GM18873 (cell line): ENCODE data around the gene C1orf52.

Experiments
- ATAC-seq: cut with Tn5 transposase; IDR thresholded peaks from one replicate; pipeline ENCODE4 v1.9.1; 2021; ENCODE audit warnings: mild to moderate bottlenecking, moderate library complexity, moderate number of reproducible peaks; ENCODE audit not compliant: unreplicated experiment, low FRiP score

Gene C1orf52

DNA sequence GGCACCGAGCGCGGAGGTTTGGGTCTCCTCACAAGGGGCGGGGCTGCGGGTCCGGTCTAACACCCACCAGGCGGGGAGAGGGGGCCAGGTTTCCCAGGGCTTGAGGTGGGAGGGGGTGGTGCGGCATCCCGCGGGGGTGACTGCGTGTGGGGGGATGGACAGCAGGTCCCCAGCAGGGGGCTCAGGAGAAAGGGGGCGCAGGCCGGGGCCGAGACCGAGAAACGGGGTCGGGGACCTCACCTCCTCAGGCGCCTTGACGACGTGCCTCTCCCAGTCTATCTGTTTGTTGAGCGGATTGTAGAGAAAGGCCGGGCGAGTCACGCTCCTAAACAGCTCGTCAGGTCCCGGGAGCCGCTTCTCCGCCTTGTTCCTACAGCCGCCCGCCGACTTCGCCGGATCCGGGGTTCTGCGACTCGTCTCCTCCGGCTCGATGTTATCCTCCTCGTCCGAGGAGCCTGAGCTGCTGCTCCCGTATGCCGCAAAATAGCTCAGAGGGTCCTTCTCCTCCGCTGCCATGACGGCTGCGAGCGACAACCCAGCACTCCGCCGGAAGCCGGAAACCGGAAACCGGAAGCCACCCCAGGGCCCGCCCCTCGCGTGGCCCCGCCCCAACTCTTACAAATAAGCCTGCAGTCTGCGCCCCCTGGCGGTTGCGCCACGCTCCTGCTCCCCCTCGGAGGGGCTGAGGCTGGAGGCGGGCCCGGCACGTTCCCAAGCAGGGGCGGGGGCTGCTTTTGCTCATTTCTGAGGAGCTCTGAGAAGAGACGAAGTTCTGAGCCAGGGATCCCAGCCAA lies at the start of gene C1orf52:
C1orf52 (minus strand) TSS at position 545 of the 794 bp plus-strand sequence; CDS start at position 516, 29 bp downstream.
- ATAC-seq, result peak; percentile 98

DNA sequence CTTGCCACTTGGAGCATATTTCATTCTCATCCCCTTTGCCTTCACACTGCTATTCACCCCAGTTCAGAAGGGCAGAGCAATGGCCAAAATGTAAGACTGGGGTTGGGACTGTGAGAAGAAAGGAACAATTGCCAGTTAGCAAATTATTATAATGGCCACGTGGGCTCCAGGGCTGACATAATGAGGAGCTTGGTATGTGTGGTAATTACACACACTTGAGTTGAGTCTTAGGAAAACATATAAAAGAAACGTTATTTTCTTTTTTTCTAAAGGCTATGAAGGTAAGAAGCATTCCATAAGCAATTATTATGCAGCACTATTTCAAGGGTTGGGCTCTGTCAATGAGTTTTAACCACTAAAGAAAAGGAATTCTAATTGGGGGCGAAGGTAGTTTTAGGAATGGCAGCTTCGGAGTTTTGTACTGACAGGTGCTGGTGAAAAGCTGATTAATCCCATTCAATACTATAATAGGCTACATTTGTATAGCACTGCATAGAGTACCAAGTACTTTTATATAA lies 49.4 kb upstream of the C1orf52 start:
- ATAC-seq, result no peak

DNA sequence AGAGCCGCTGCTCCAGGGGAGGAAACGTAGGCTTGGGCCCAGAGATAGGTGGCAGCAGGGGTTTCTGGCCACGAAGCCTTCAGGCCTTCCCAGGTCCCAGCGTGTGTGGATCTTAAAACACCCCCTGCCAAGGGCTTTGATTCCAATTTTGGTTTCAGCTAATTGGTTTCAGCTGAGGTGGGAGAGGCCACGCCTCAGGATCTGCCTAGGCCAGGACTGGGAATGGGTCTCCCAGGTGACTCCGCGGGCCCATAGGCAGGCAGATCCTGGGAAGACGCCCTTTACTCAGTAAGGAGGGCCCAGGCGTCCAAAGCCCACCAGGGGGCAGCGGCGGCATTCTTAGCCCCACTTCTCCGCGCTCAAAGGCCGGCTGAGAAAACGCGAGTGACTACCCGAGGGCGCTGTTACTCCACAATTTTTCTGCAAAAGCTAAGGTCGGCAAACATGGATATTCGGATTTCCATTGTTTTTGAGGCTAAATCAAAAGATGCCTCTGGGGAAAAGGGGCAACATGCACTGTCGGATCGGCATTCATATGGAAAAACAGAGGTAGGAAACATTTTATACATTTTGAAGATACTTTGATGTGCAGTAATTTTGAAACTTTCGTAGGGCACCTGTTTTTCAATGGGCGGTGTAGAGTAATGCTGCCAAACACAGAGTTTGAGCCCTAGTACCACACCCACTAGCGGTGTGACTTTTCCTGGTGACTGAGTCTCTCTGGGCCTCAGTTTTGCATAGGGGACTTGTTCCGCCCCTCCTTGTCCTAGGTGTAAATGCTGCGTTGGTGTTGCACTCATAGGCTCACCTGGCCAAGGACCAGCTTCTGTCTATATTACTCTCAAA lies 48.7 kb upstream of the C1orf52 start:
- ATAC-seq, result peak; percentile 74

DNA sequence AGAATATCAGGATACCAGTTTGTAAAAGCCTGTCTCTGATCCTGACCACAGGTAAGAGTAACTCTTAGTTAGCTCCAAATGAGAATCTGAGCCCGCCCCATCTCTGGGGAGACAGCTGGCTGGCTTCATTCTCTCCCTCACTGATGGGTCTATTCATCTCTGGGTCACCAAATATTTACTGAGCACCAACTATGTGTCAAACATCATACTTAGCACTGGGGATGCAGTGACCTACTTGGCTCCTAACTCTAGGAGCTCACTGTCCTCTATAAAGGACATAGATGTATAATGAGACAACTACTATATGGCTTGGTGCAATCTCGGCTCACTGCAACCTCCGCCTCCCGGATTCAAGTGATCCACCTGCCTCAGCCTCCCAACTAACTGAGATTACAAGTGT lies 46.8 kb upstream of the C1orf52 start:
- no peak for ATAC-seq

DNA sequence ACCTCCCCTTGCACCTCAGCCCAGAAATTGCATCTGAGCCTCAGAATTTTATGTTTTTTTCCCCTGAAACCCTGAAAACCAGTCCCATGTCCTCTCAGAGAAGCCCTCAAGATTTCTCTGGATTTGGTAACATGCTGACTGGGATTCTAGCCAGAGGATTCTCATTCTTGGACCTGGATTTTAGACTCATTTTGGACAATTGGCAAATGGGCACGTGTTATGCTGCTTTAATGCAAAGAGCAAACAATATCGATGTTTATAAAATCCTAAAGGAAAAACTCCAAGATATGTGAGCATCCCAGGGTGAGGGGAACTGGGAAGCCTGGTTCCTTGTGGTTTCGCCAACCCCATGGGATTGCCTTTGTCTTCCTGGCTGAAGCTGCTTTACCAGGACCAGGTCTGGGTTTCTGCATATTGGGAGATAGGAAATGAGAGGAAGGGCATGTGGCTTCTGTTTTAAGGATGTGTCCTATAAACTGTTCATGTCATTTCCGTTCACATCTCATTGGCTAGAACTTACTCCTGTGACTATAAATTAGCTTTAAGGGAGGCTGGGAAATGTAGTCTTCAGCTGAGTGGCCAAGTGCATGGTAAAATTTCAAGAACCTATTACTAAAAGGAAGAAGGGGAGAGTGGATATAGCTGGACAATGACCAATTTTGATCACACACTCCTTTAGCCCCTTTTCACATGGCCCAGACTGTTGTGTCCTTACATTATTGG lies 44.1 kb upstream of the C1orf52 start:
- no peak for ATAC-seq

DNA sequence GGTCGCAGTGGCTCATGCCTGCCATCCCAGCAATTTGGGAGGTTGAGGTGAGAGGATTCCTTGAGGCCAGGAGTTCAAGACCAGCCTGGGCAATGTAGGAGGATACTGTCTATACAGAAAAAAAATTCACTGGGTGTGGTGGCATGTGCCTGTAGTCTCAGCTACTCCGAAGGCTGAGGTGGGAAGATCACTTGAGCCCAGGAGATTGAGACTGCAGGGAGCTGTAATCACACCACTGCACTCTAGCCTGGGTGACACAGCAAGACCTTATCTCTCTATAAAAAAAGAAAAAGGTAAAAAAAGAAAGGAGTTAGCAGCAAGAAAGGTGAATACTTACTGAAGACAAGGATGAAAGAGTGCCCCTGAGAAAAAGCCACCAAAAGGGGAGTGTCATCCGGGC lies 40.7 kb upstream of the C1orf52 start:
- no peak for ATAC-seq

DNA sequence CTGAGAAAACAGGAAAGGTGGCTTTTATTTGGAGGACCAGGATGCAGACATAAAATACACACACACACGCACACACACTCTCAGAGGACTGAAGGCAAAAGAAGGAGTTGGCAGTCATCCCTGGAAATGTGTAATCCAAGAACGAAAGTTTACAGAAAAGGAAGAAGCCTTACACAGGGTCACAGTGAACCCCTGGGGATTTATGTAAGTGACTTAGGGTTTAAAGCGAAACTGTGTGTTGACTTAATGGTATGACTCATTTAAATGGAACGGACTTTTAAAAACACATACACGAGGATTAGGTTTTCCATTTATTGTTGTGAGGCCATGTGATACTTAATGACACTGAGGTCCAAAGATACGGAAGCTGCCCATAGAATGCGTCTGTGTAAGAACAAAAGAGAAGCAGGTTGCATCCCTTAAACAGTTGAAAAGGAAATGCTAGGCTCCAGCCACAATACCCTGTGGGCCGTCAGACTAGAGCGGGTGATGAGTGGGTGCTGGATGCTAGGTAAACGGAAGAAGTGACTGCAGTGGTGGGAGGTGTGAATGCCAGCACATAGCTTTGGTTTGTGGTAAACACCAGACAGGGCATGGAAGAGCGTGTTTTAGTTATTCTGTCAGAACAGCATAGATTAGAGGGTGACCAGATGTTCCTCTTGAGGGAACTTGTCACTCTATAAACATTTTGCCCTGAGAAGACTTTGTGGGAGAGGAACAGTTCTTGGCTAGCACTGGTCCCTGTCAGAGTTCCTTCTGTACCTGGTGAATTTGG lies 38.6 kb upstream of the C1orf52 start:
- peak; percentile 89 for ATAC-seq

DNA sequence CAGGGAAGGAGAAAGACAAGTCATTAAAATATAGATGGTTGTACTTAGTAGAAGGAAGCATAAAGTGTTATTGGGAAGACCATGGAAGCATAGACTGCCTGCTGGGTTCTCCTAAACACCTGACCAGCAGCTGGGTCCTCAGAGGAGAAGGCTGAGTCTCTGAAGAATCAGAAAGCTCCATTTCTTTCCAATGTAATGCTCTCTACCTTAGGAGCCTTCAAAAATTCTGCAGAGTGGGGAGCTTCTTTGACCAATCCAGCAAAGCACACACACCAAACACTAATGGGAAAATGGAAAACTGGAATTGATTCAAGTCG lies 38.0 kb upstream of the C1orf52 start:
- ATAC-seq, result no peak

DNA sequence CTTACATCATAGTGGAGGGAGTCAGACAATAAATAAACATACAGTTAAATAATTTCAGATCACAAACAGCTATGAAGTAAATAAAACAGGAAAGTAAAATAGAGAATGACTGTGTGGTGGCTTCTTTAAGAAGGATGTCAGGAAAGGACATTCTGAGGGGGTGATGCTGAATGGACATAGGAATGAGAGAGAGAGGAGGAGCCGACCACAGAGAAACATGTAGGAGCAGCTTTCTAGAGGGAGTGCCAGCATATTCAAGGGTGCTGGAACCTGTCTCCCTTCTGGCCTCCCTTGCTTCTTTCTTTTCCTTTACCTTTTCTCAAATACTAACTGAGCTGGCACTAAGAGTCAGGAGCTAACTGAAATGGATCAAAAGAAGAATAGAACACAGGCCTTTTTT lies 37.5 kb upstream of the C1orf52 start:
- ATAC-seq, result no peak

DNA sequence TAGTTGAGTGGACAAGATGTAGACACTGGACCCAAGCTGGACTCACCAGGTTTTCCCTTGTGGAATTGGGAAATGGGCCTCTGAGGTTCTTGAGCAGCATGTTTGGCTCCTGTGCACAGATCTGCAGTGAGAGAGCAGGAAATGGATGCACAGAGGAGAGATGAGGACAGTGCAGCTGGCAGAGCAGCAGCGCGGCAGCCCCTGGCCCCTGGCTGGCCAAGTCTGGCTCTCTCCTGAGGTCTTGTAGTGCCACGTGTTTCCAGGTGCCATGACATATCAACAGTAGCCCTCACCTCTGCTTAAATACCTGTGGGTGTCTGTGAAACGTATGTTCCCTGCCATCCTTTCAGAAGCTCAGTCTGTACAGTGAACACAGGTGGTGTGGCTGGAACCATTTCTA lies 36.2 kb upstream of the C1orf52 start:
- ATAC-seq, result no peak

DNA sequence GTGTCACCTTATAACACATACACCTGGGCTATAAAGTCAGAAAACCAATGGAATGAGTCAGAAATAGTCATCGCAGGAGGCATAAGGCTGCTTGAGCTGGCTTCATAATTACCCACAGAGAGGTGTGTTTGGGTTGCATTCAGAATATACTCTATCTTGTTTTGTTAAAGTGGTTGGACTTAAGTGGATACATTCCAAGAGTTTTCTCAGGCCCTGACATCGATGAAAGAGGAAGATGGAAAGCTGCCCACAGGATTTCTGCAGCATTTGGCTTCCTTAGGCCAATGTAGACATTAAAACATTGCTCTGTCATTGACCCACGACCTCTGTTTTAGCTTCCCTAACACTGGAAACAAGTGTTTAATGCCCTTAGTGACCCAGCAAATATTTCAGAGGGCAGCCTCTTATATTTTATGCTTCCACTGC lies 35.6 kb upstream of the C1orf52 start:
- no peak for ATAC-seq

DNA sequence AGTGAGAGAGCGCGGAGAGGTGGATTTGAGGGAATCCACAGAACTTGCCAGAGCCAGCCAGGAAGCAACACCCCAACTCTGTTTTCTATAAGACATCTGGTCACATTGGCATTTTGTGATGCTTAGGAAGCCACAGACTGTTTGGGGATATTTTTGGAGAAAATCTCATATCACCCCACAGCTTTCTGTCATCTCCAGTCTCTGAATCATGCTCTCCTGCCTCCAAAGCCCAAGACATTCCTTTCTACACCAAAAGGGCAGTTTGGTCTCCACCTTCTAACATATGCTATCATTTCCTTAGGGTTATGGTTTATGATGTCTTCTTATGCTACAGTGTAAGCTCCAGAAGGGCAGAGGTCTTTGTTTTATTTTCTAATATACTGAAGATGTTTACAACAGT lies 31.4 kb upstream of the C1orf52 start:
- ATAC-seq, result no peak

DNA sequence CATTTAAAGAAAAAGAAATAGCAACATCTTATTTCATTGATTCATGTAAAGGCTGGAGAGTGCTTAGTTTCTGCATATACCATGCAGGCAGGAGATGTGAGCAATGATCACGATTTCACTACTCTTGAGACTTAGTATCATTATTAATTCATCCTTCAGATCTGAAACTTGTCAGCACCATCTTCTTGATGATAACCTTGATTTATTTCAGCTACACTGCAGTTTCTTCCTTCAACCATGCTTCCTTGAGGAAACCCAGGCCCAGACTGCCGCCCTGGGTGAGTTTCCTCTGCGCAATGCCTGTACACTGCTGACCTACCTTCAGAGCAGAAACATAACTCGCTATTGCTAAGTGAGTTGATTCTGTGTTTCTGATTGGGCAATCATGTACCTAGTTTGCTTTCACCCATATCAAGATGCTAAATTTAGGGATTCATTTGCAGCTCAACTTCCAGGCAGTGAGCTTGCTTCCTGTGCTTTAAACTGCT lies 30.4 kb upstream of the C1orf52 start:
- ATAC-seq, result peak; percentile 64

DNA sequence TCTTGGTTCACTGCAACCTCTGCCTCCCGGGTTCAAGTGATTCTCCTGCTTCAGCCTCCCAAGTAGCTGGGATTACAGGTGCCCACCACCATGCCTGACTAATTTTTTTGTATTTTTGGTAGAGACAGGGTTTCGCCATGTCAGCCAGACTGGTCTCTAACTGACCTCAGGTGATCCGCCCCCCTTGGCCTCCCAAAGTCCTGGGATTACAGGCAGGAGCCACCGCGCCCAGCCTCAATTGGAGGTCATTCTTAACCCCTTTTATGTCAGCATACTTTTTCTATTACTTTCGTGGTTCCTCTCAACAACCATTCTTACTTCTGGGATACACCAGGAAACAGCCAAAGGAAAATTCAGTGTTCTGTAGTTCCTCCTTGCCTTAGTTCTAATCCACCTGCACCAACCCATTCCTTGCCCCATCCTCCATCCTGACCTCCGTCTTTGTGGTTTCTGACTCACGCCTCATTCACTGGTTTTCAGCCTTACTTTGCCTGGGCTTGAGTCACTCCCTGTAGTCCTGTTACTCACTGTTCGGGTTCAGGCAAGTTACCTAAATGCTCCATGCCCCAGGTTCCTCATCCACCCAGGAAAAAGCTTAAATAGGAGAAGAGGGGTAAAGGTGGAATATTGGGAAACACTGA lies 29.9 kb upstream of the C1orf52 start:
- no peak for ATAC-seq

DNA sequence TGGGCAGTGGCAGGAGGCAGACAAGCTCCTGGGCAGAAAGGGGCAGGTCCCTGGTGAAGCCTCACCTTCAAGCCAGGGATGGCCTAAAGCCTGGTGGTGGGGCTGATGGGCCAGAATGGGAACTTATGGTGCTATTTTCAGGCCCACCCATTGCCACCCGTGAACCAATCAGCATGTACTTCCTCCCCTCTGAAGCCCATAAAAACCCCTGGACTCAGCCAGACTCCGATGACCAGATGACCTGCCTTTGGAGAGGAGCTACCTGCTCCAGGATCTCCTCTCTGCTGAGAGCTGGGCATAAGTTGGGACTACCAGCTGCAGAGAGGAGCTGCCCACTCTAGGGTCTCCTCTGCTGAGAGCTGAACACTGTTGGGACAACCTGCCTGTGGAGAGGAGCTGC lies 24.7 kb upstream of the C1orf52 start:
- ATAC-seq, result no peak

DNA sequence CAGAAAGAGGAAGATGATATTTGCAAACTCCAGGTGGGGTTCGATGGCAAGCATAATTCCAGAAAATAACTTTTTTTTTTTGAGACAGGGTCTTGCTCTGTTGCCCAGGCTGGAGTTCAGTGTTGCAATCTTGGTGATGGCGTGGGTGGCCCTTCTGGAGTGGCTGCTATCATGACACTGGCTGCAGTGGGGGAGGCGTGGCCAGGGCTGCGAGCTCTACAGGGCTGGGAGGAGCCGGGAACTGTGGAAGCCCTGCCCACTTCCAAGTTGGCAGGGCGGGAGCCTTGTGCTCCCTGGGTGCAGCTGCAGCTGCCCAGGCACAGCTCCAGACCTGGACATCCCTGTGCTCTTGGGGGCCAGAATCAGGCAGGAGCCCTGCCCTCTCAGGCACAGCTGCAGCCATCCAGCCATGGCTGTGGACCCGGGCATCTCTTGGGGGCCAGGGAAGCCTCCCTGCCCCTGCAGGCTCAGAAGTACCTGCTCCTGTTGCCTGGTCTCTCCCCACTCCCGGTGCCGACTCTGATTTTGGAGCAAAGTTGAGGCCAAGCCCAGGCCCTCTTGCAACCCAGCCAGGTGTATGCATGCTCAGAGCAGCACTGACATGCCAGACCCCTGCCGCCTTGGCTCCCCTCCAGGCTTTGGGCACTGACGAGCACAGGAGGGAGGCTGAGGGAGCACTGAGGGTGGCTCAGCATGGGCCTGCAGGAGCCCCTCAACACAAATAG lies 24.2 kb upstream of the C1orf52 start:
- no peak for ATAC-seq

DNA sequence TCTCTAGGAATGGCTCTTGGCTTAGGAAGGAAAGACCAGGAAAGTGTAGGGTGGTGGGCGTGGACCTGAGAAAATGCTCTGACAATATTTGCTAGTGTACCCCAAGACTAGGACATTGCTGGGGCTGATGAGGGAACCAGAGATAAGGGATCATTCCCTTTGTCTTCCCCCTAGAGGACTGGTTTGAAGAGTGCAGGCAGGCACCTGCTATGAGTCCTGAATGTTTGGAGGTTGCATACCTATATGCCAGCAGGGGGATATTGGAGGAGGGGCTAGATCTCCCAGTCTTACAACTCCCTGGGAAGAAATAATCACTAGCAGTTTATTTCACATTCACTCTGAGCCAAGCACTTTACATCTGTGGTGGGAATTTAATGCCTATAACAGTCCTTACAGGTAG lies 23.0 kb upstream of the C1orf52 start:
- no peak for ATAC-seq

DNA sequence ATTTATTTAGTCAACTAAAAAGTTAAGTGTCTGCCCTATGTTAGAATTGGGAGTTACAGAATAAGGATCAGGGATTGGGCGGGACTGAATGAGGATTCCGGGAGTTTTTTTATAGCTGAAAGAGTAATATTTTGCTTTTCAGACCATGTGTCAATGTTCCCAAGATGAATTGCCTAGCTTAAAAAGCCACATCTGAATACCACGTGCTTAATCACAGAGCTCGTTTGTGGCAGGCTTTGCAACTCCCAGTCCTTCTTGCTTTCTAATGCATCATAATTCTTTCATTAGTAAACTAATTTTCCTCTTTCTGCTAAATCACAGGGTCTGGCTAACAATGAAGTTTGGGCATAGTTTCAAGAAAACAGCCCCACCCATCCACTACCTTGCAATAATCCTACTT lies 21.2 kb upstream of the C1orf52 start:
- ATAC-seq, result no peak
